Panc1 (cell line): ENCODE measurements around the gene ENTHD1. TPM values are rescaled to one million over a fixed set of nuclear protein-coding genes. Genes with fewer than 3 reads are reported as not detected.

Source experiments
- ATAC-seq: fragments of 200-7000 bp; cut with Tn5 transposase; 2 replicates; pipeline ENCODE4 v1.9.1; 2020; ENCODE audit warnings: mild to moderate bottlenecking, moderate library complexity
- BruUV-seq: library from RNA; stranded (reverse); fragments of 400-500 nt; replicated peaks from 2 replicates; lab custom pipeline; 2021; lab: Mats Ljungman, UMichigan
- CTCF ChIA-PET: fragments of 300-600 bp; sonication (Branson Sonifier 250); formaldehyde crosslinking; loops from one replicate; lab custom pipeline; 2022; ENCODE audit warnings: antibody characterized with exemption; lab: Charles Lee
- POLR2A ChIA-PET: fragments of 300-600 bp; sonication (Branson Sonifier 250); formaldehyde crosslinking; loops from one replicate; lab custom pipeline; 2022; ENCODE audit warnings: antibody characterized with exemption; lab: Charles Lee
- DNase-seq: peaks from one replicate; pipeline ENCODE4 v3.0.0-alpha.2; 2010; ENCODE audit warnings: low read depth, low spot score
- H3K27ac ChIP-seq: 2 replicates; pipeline ENCODE4 v1.5.1; 2011; ENCODE audit warnings: mild to moderate bottlenecking, low read length, inconsistent platforms
- H3K27me3 ChIP-seq: fragments of 200-500 bp; sonication (Bioruptor generic); 2 replicates; pipeline ENCODE4 v1.6.0; 2014; ENCODE audit warnings: low read length, inconsistent platforms; ENCODE audit not compliant: control insufficient read depth, insufficient read depth
- H3K36me3 ChIP-seq: fragments of 200-500 bp; sonication (Bioruptor generic); 2 replicates; pipeline ENCODE4 v1.5.1; 2014; ENCODE audit warnings: inconsistent platforms, mild to moderate bottlenecking, low read length, moderate library complexity; ENCODE audit not compliant: control insufficient read depth, insufficient read depth
- H3K4me1 ChIP-seq: 2 replicates; pipeline ENCODE4 v1.5.1; 2011; ENCODE audit warnings: inconsistent platforms, mild to moderate bottlenecking, low read length, moderate library complexity; ENCODE audit not compliant: control insufficient read depth, insufficient read depth
- H3K4me3 ChIP-seq, 2 experiments: 2 replicates each; pipeline ENCODE4 v1.5.1; 2011 to 2012; ENCODE audit warnings: low read depth in 2 of 2, low read length in 2 of 2, mild to moderate bottlenecking in 2 of 2, inconsistent platforms in 1 of 2, moderate library complexity in 1 of 2
- H3K9me3 ChIP-seq: fragments of 200-500 bp; sonication (Bioruptor generic); 2 replicates; pipeline ENCODE4 v1.5.1; 2014; ENCODE audit warnings: low read depth, mild to moderate bottlenecking, inconsistent platforms, low read length, moderate library complexity; ENCODE audit not compliant: control insufficient read depth, insufficient read depth
- POLR2AphosphoS5 ChIP-seq: IDR thresholded peaks from 2 replicates; pipeline ENCODE4 v1.6.1; 2012; ENCODE audit warnings: mild to moderate bottlenecking, low read depth, low read length, moderate library complexity
- REST ChIP-seq, 2 experiments: IDR thresholded peaks; 2 replicates each; pipeline ENCODE4 v1.6.1; 2011 to 2012; ENCODE audit warnings: low read depth in 2 of 2, control low read depth in 1 of 2, low read length in 1 of 2, mild to moderate bottlenecking in 1 of 2, moderate library complexity in 1 of 2; ENCODE audit not compliant: insufficient read depth in 1 of 2
- SIN3A ChIP-seq: IDR thresholded peaks from 2 replicates; pipeline ENCODE4 v1.6.1; 2012; ENCODE audit warnings: low read depth, mild to moderate bottlenecking, low read length, moderate library complexity, borderline replicate concordance; ENCODE audit not compliant: insufficient read depth
- TCF7L2 ChIP-seq: IDR thresholded peaks from 2 replicates; pipeline ENCODE4 v1.6.1; 2011; ENCODE audit warnings: mild to moderate bottlenecking, low read depth, low read length, inconsistent platforms
- in situ Hi-C: cut with HindIII; loops from 2 replicates; pipeline ENCODE4 v1.10.0; 2016; ENCODE audit warnings: low sequenced_read_pairs, low pct_unique_long_range_greater_than_20kb
- intact Hi-C: fragments of 100-400 bp; cut with micrococcal nuclease; formaldehyde crosslinking; loops from one replicate; pipeline ENCODE4 v1.10.0; 2022; ENCODE audit not compliant: unreplicated experiment
- total RNA-seq: library from RNA; stranded (reverse); gene quantifications from one replicate; pipeline ENCODE4 v1.2.1, GENCODE V29; 2021; ENCODE audit not compliant: unreplicated experiment
- TF ChIP-seq, protein P1 (sequence below): fragments of 450-650 bp; IDR thresholded peaks from 2 replicates; pipeline ENCODE4 v1.5.1; 2017; ENCODE audit warnings: mild to moderate bottlenecking

Gene ENTHD1
- total RNA-seq, 1 experiment from 2014 or later = not detected

- ChIA-PET CTCF (no interaction called here), POLR2A (interaction anchor here (0.5 kb wide), 1 partner anchor 24 kb away, joined by 5 read pairs; no protein-coding TSS in a partner anchor)
- Histone ChIP-seq H3K4me1 (no peaks in the 10 kb centered on the region), H3K27me3 (no peaks in the 10 kb centered on the region), H3K36me3 (no peaks in the 10 kb centered on the region), H3K4me3 (no peak overlapping the region), H3K9me3 (no peaks in the 10 kb centered on the region), H3K27ac (no peak overlapping the region)
- BruUV-seq = no TSS peak
- in situ Hi-C loops (no loop called here), intact Hi-C loops (no loop called here)
- ATAC-seq (no peak), DNase-seq (no peak)
- TF ChIP-seq POLR2AphosphoS5 (no peak), SIN3A (no peak), REST (IDR thresholded peaks at IDR 0.05; ENCODE audit: insufficient read depth in 1 of 2, low read depth in 2 of 2, low read length in 1 of 2) (no peak), TCF7L2 (no peak)
- TF ChIP-seq, protein P1, sequence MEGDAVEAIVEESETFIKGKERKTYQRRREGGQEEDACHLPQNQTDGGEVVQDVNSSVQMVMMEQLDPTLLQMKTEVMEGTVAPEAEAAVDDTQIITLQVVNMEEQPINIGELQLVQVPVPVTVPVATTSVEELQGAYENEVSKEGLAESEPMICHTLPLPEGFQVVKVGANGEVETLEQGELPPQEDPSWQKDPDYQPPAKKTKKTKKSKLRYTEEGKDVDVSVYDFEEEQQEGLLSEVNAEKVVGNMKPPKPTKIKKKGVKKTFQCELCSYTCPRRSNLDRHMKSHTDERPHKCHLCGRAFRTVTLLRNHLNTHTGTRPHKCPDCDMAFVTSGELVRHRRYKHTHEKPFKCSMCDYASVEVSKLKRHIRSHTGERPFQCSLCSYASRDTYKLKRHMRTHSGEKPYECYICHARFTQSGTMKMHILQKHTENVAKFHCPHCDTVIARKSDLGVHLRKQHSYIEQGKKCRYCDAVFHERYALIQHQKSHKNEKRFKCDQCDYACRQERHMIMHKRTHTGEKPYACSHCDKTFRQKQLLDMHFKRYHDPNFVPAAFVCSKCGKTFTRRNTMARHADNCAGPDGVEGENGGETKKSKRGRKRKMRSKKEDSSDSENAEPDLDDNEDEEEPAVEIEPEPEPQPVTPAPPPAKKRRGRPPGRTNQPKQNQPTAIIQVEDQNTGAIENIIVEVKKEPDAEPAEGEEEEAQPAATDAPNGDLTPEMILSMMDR = no peak
Measured at GRCh38 chr22:39732625-39733024, 160.9 kb downstream of the ENTHD1 start.

DNA sequence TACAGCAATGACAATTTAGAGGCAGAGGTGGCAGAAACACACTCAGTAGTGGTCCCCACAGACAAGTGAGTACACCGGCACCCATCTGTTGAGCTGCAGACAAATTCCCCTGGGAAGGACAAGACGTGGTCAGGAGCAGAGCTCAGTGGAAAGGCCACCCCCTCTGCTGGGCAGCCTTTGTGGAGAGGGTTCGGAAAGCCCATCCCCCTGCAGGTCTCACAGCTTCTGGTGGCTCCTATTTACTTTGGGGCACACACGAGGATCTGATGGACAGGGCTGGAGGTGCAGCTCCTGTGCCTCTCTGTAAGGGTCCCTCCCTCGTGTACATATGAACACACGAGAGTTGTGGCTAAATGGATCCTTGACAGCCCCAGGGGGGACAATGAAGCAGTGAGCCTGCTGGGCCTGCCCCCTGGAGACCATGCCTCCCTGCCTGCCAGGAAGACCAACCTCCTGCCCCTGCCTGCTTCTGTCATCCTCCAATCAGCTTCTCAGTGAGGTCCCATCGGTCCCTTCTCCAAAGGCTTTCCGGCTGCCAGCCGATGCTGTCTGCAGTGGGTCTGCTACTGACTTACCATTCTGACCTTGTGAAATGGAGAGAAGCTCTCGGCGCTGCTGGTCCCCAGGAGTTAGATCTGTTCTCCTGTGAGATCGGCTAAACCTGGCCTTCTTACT, 161.5 kb downstream of the ENTHD1 start:
- POLR2A ChIA-PET = no interaction called here
- H3K9me3 ChIP-seq = no peaks in the 10 kb centered on the region
- no peak overlapping the region for H3K4me3 ChIP-seq
- H3K4me1 ChIP-seq = no peaks in the 10 kb centered on the region
- in situ Hi-C loops (no loop called here), intact Hi-C loops (no loop called here)
- CTCF ChIA-PET = interaction anchor here (0.6 kb wide), 1 partner anchor 68 kb away, joined by 4 read pairs; no protein-coding TSS in a partner anchor
- H3K36me3 ChIP-seq = no peaks in the 10 kb centered on the region
- no peak overlapping the region for H3K27ac ChIP-seq
- DNase-seq (no peak), ATAC-seq (no peak)
- no peaks in the 10 kb centered on the region for H3K27me3 ChIP-seq
- no TSS peak for BruUV-seq
- TF ChIP-seq, protein P1 = no peak
- TF ChIP-seq REST (IDR thresholded peaks at IDR 0.05; ENCODE audit: insufficient read depth in 1 of 2, low read depth in 2 of 2, low read length in 1 of 2) (no peak), SIN3A (no peak), POLR2AphosphoS5 (no peak), TCF7L2 (no peak)
